Measurements from ENCODE around the gene HYCC2.

GRCh38 chr2:201110615-201111014, 39.1 kb upstream of the HYCC2 start:
- no peak for TF ChIP-seq ISL1 (CRISPR knock-in tag; IDR thresholded peaks at IDR 0.05)
- no peak for TF ChIP-seq ZC3H10 (CRISPR knock-in tag; IDR thresholded peaks at IDR 0.05)
- no peak for TF ChIP-seq ZNF565 (CRISPR knock-in tag; conservative IDR thresholded peaks at IDR 0.05; ENCODE audit: low read depth)
- no peak for TF ChIP-seq ARNTL (CRISPR knock-in tag; IDR thresholded peaks at IDR 0.05; ENCODE audit: borderline replicate concordance, low read depth)
